ENCODE results near the gene LMCD1. TPM values are rescaled to one million over a fixed set of nuclear protein-coding genes. Genes with fewer than 3 reads are reported as not detected.
A peak's percentile ranks its signal among the peaks of the same experiment; 100 is the strongest.

LMCD1 gene
- polyA plus RNA-seq, 1 of the 3 experiments (the other 2 are of a cell fraction) = 23.6 TPM

GRCh38 chr3:8456412-8456811, 45.2 kb upstream of the LMCD1 start:
- no peak overlapping the region for H3K9ac ChIP-seq
- POLR2A ChIA-PET = interaction anchor here (0.6 kb wide), 1 partner anchor 15 kb away, joined by 3 read pairs; no protein-coding TSS in a partner anchor
- no peak overlapping the region; the same call in 1 of the 2 replicates for H3K4me2 ChIP-seq
- no peaks in the 10 kb centered on the region for H3K79me2 ChIP-seq (ENCODE audit: insufficient read depth)
- no peaks in the 10 kb centered on the region for H3K36me3 ChIP-seq (replicated peaks in 1 of 2; ENCODE audit: control insufficient read depth in 1 of 2, insufficient read depth in 2 of 2, low read length in 1 of 2)
- H3K9me3 ChIP-seq = no peaks in the 10 kb centered on the region
- peaks cover 2 to 9% of the 10 kb centered on the region in 2 experiments; a peak in 3 of 4 replicates for H3K4me1 ChIP-seq (ENCODE audit: control insufficient read depth in 1 of 2, insufficient read depth in 2 of 2, low read depth in 1 of 2, low read length in 1 of 2)
- 79% methylated on average over 3 of the region's 3 CpGs for WGBS (ENCODE audit: low lambda C conversion rate)
- no peak overlapping the region for H2AFZ ChIP-seq (ENCODE audit: low read depth)
- TF ChIP-seq GATA2 (CRISPR knock-in tag; IDR thresholded peaks at IDR 0.05) (no peak), YY1 (IDR thresholded peaks at IDR 0.05; ENCODE audit: low read depth) (no peak), JUND (IDR thresholded peaks at IDR 0.05) (no peak), RAD21 (IDR thresholded peaks at IDR 0.05; ENCODE audit: low read length) (no peak), IRF3 (IDR thresholded peaks at IDR 0.05; ENCODE audit: low read depth, low read length) (no peak), NRF1 (IDR thresholded peaks at IDR 0.05; ENCODE audit: low read depth, low read length) (no peak), MXI1 (IDR thresholded peaks at IDR 0.05; ENCODE audit: low read depth, low read length) (no peak), EZH2phosphoT487 (IDR thresholded peaks at IDR 0.05; ENCODE audit: borderline replicate concordance, low read depth) (no peak), RFX5 (IDR thresholded peaks at IDR 0.05; ENCODE audit: low read length) (no peak), SIN3A (IDR thresholded peaks at IDR 0.05; ENCODE audit: borderline replicate concordance, low read depth, low read length) (no peak), TEAD4 (IDR thresholded peaks at IDR 0.05; ENCODE audit: borderline replicate concordance, insufficient read depth) (no peak), EP300 (IDR thresholded peaks at IDR 0.05; ENCODE audit: borderline replicate concordance in 1 of 2, low read depth in 1 of 2, low read length in 1 of 2) (no peak), FOXM1 (IDR thresholded peaks at IDR 0.05; ENCODE audit: low read depth) (no peak), FOSL2 (IDR thresholded peaks at IDR 0.05; ENCODE audit: borderline replicate concordance, low read depth) (no peak), RXRA (IDR thresholded peaks at IDR 0.05; ENCODE audit: borderline replicate concordance, low read depth) (no peak)
- TF ChIP-seq, protein P1, sequence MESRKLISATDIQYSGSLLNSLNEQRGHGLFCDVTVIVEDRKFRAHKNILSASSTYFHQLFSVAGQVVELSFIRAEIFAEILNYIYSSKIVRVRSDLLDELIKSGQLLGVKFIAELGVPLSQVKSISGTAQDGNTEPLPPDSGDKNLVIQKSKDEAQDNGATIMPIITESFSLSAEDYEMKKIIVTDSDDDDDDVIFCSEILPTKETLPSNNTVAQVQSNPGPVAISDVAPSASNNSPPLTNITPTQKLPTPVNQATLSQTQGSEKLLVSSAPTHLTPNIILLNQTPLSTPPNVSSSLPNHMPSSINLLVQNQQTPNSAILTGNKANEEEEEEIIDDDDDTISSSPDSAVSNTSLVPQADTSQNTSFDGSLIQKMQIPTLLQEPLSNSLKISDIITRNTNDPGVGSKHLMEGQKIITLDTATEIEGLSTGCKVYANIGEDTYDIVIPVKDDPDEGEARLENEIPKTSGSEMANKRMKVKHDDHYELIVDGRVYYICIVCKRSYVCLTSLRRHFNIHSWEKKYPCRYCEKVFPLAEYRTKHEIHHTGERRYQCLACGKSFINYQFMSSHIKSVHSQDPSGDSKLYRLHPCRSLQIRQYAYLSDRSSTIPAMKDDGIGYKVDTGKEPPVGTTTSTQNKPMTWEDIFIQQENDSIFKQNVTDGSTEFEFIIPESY (IDR thresholded peaks at IDR 0.05; ENCODE audit: borderline replicate concordance, low read depth) = no peak
- 0 out of 4 replicates have a peak overlapping the region, but pooled peaks of 1 of the 2 experiments have one; percentile 16 for H3K27ac ChIP-seq (ENCODE audit: low read depth in 2 of 2, low read length in 1 of 2)
- no peak for DNase-seq
- CTCF ChIA-PET = interaction anchor here (1.0 kb wide), 1 partner anchor 50 kb away, joined by 3 read pairs; no protein-coding TSS in a partner anchor
- H3K4me3 ChIP-seq (ENCODE audit: low read depth in 2 of 2, low read length in 1 of 2) = no peak overlapping the region
- H3F3A ChIP-seq (replicated peaks; ENCODE audit: insufficient read depth) = peaks cover 16% of the 10 kb centered on the region
- no peaks in the 10 kb centered on the region for H3K27me3 ChIP-seq (ENCODE audit: insufficient read depth)
- no peaks in the 10 kb centered on the region for H4K20me1 ChIP-seq (ENCODE audit: insufficient read depth)
- H3K9me2 ChIP-seq = no peaks in the 10 kb centered on the region
